Measurements from ENCODE around the gene PSMA8.
"Not testable (repeated sequence)": the region's sequence is repeated elsewhere in the genome, so short reads cannot be mapped to it uniquely, and the experiment has no call there.

DNA sequence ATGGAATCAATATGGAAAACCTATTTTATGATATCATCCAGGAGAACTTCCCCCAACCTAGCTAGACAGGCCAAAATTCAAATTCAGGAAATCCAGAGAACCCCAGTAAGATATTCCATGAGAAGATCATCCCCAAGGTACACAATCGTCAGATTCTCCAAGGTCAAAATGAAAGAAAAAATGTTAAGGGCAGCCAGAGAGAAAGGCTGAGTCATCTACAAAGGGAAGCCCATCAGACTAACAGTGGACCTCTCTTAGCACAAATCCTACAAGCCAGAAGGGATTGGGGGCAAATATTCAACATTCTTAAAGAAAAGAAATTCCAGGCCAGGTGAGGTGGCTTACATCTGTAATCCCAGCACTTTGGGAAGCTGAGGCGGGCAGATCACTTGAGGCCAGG is 11.7 kb upstream of the PSMA8 start:
- TF ChIP-seq, protein P1, sequence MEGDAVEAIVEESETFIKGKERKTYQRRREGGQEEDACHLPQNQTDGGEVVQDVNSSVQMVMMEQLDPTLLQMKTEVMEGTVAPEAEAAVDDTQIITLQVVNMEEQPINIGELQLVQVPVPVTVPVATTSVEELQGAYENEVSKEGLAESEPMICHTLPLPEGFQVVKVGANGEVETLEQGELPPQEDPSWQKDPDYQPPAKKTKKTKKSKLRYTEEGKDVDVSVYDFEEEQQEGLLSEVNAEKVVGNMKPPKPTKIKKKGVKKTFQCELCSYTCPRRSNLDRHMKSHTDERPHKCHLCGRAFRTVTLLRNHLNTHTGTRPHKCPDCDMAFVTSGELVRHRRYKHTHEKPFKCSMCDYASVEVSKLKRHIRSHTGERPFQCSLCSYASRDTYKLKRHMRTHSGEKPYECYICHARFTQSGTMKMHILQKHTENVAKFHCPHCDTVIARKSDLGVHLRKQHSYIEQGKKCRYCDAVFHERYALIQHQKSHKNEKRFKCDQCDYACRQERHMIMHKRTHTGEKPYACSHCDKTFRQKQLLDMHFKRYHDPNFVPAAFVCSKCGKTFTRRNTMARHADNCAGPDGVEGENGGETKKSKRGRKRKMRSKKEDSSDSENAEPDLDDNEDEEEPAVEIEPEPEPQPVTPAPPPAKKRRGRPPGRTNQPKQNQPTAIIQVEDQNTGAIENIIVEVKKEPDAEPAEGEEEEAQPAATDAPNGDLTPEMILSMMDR (IDR thresholded peaks at IDR 0.05) = not testable (repeated sequence)
- TF ChIP-seq POLR2A (IDR thresholded peaks at IDR 0.05) = not testable (repeated sequence)
